ENCODE measurements around the gene SEPTIN5. TPM values are rescaled to one million over a fixed set of nuclear protein-coding genes. Genes with fewer than 3 reads are reported as not detected.

SEPTIN5 gene
- total RNA-seq, 1 donor from 2014 or later, result 23.4 TPM

DNA sequence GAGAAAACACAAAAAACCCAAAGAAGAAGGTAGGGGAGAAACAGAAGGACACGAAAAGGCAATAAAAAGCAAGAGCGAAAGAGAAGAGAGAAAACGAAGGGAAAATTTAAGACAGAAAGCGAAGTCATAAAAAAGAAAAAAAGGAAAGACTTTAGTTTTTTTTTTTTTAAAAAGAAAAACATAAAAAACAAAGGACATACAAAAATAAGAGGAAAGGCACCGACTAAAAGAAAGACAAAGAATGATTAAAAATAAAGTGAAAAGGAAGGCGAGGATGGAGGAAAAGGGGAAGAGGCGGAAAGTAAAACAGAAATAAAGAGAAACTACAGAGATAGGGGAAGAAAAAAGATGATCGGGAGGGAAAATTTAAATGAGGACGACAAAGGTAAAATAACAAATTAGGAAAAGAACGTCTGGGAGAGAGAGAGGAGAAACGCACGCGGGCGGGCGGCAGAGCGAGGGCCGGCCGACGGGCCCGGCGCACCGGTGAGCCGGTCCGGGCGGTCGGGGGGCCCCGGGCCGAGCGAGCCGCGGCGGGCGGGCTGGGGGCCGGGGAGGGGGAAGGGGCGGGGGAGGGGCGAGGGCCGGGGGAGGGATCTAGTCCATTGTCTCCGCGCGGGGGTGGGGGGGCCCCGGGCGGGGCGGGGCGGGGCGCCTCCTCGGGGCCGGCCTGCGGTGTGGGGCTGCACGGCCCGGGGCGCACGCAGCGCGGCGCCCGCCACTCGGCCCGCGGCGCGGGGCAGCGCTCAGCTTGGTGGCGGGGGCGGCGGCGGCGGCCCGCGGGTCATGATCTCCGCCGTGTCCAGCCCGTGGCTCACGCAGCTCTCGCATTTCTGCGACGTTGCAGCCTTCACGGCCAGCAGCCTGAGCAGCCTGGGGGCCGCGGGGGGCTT, 46.0 kb downstream of the SEPTIN5 start, which contains the start of gene TBX1:
Gene TBX1 (plus strand): TSS at position 721 of the 893 bp plus-strand sequence. CDS start 66 bp downstream, at position 787.
- peak in 1 of 2 donors; percentile 59 for DNase-seq (ENCODE audit: low read depth in 2 of 2)

DNA sequence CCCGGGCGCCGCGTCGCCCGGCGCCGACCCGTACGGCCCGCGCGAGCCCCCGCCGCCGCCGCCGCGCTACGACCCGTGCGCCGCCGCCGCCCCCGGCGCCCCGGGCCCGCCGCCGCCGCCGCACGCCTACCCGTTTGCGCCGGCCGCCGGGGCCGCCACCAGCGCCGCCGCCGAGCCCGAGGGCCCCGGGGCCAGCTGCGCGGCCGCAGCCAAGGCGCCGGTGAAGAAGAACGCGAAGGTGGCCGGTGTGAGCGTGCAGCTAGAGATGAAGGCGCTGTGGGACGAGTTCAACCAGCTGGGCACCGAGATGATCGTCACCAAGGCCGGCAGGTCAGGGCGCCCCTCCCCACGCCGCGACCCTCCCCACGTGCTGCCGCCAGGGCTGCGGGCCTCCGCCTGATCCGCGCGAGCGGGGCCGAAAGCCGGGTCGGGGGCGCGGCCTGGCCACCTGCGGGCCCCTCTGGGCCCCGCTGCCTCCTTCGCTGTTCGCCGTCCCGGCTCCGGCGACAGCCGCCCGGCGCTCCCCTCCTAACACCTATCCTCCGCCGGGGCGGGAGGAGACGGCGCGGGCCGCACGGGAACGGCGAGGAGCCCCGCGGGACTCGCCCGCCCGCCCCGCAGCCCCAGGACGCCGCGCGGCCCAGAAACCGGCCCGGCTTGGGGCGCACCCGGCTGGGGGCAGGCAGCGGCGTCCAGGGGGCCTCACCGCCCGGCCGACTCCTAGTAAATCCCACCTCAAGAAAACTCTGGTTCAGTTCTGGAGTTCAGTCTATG, 46.8 kb downstream of the SEPTIN5 start:
- DNase-seq (ENCODE audit: low read depth in 2 of 2), result no peak

- peak in 1 of 2 donors; percentile 42 for DNase-seq (ENCODE audit: low read depth in 2 of 2)
Observed at GRCh38 chr22:19761725-19762567, 47.6 kb downstream of the SEPTIN5 start.

- peak in 1 of 2 donors; percentile 54 for DNase-seq (ENCODE audit: low read depth in 2 of 2)
Observed at GRCh38 chr22:19762568-19763457, 48.5 kb downstream of the SEPTIN5 start.

GRCh38 chr22:19763458-19764298, 49.4 kb downstream of the SEPTIN5 start:
- peak in 1 of 2 donors; percentile 32 for DNase-seq (ENCODE audit: low read depth in 2 of 2)

- no peak for DNase-seq (ENCODE audit: low read depth in 2 of 2)
Observed at GRCh38 chr22:19764299-19764593, 49.9 kb downstream of the SEPTIN5 start.

GRCh38 chr22:19764636-19765476, 50.6 kb downstream of the SEPTIN5 start:
- peak in 1 of 2 donors; percentile 52 for DNase-seq (ENCODE audit: low read depth in 2 of 2)

GRCh38 chr22:19765477-19766239, 51.4 kb downstream of the SEPTIN5 start:
- DNase-seq (ENCODE audit: low read depth in 2 of 2), result peak in 1 of 2 donors; percentile 53

GRCh38 chr22:19766240-19766510, 51.9 kb downstream of the SEPTIN5 start:
- DNase-seq (ENCODE audit: low read depth in 2 of 2), result no peak

DNA sequence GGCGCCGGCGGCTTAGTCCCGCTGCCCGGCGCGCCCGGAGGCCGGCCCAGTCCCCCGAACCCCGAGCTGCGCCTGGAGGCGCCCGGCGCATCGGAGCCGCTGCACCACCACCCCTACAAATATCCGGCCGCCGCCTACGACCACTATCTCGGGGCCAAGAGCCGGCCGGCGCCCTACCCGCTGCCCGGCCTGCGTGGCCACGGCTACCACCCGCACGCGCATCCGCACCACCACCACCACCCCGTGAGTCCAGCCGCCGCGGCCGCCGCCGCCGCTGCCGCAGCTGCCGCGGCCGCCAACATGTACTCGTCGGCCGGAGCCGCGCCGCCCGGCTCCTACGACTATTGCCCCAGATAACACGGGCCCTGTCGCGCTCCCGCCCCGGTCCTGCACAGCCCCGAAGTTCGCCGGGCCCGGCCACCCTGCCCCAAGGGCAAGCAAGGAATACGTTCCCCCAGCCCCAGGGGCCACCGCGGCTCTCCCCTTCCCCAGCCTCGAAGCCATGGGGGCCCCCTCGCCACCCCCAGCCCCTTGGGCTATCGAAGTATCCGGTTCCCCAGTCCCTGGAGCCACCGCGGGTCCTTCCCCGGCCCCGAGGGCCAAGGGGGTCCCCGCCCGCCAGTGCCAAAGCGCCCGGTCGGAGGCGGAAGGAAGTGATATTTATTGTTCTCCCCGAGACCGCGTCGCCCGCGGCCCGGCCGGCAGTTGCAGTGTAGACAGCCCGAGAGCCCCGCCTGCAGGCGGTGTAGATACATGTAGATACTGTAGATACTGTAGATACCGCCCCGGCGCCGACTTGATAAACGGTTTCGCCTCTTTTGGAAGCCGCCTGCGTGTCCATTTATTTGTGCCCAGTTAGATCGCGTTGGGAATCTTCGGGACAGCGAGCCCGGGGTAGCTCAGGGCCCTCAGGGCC, 52.5 kb downstream of the SEPTIN5 start:
- DNase-seq (ENCODE audit: low read depth in 2 of 2), result peak; percentile 80 to 85

DNA sequence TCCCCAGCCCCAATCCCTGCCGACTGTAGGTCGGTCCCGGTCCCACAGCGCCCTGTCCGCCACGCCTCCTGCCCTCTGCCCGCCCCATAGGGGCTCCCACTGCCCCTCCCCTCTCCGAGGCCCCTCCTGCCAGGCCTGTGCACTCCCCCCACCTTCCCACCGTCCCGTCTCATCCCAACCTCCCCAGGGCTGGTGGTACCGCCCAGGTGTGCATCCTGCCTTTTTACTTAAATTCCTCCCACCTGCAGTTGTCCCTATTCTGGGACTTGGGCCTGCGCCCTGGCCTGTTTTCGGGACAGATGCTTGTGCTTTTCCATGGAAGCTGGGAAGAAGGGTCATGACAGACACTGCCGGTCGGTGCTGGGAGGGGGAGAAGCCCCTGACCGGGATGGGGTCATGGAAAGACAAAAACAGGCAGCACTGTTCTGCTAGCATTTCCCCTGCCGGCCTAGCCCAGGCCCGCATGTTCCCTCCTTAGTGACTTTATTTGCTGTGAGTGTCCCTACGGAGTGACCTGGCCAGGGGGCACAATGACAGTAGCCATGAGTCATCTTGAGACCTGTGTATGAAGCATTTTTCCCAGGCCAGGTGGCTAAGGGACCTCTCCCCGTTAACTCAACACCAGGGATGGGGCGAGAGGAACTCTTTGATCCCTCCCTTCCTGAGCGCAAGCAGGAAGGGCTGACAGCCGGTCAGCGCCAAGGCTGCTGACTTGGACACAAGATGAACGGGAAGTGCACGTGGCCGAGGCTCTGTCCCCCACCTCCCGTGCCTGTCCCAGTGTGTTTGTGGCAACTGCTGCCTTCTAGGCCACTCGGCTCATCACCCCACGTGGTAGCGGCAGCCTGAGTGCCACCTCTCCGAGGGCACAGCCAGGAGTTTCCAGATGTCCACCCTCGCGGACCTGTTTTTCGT, 53.4 kb downstream of the SEPTIN5 start:
- DNase-seq (ENCODE audit: low read depth in 2 of 2), result peak; percentile 88 to 99

DNA sequence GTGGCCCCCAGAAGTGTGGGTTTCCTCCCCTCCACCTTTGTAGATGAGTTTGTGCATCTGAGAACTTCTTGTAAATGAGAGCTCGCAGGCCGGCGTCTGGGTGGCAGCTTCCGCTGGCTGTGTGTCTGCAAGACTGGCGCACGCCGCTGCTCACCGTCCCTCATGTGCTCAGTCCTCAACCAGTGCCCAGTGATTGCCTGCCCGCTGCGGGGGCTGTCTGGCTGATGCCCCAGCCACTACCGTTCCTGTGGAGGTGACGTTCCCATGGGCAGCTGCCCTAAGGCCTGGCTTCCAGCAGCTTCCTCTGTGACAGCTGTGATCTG, 55.1 kb downstream of the SEPTIN5 start:
- no peak for DNase-seq (ENCODE audit: low read depth in 2 of 2)

- DNase-seq (ENCODE audit: low read depth in 2 of 2), result no peak
Observed at GRCh38 chr22:19770349-19771220, 56.3 kb downstream of the SEPTIN5 start.

DNA sequence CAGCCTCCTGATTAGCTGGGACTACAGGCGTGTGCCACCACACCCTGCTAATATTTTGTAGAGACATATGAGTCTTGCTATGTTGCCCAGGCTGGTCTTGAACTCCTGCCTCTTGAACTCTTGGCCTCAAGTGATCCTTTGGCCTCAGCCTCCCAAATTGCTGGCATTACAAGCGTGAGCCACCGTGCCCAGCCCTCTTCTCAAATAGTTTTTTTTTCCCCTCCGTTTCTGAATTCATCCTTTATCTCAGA, 58.0 kb downstream of the SEPTIN5 start:
- DNase-seq (ENCODE audit: low read depth in 2 of 2), result no peak

Measured in dermis microvascular lymphatic vessel endothelial cell (primary cell).